ENCODE results near the gene PKP1.

DNA sequence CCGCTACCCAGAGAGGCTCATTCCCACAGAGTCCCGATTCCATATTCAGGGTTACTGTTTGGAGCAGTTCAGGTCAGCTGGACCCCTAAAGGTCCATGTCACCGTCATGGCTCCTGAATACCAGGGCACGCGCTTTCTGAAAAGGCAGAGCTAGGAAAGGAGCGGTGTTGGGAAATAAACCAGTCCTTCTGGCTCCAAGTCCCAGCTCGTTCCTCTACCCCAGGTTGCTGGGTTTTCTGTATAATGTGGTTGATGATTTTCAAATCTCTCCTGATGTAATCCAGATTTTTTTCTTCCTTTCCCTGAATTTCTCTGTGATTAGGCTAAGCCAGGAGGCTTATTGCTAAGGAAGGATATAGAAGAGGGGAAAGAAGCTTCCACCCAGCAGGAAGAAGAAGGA lies 14.0 kb upstream of the PKP1 start:
- TF ChIP-seq, protein P1, sequence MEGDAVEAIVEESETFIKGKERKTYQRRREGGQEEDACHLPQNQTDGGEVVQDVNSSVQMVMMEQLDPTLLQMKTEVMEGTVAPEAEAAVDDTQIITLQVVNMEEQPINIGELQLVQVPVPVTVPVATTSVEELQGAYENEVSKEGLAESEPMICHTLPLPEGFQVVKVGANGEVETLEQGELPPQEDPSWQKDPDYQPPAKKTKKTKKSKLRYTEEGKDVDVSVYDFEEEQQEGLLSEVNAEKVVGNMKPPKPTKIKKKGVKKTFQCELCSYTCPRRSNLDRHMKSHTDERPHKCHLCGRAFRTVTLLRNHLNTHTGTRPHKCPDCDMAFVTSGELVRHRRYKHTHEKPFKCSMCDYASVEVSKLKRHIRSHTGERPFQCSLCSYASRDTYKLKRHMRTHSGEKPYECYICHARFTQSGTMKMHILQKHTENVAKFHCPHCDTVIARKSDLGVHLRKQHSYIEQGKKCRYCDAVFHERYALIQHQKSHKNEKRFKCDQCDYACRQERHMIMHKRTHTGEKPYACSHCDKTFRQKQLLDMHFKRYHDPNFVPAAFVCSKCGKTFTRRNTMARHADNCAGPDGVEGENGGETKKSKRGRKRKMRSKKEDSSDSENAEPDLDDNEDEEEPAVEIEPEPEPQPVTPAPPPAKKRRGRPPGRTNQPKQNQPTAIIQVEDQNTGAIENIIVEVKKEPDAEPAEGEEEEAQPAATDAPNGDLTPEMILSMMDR (IDR thresholded peaks at IDR 0.05): no peak
- TF ChIP-seq ZFX (IDR thresholded peaks at IDR 0.05; ENCODE audit: borderline replicate concordance): no peak

Data from 22Rv1 (cell line).